Ishikawa (cell line): Measurements from ENCODE around the gene BOLA3.

Experiments
- CEBPB ChIP-seq: IDR thresholded peaks from 2 replicates; pipeline ENCODE4 v1.6.1; 2012
- CREB1 ChIP-seq: IDR thresholded peaks from 2 replicates; pipeline ENCODE4 v1.6.1; 2012; ENCODE audit warnings: low read depth
- EGR1 ChIP-seq: IDR thresholded peaks from 2 replicates; pipeline ENCODE4 v1.6.1; 2012
- EP300 ChIP-seq: IDR thresholded peaks from 2 replicates; pipeline ENCODE4 v1.6.1; 2012; ENCODE audit warnings: borderline replicate concordance
- MAX ChIP-seq: IDR thresholded peaks from 2 replicates; pipeline ENCODE4 v1.6.1; 2012
- NFIC ChIP-seq: IDR thresholded peaks from 2 replicates; pipeline ENCODE4 v1.6.1; 2012
- RAD21 ChIP-seq: IDR thresholded peaks from 2 replicates; pipeline ENCODE4 v1.6.1; 2012; ENCODE audit warnings: low read depth
- REST ChIP-seq: IDR thresholded peaks from 2 replicates; pipeline ENCODE4 v1.6.1; 2012; ENCODE audit warnings: low read depth, mild to moderate bottlenecking
- TAF1 ChIP-seq: IDR thresholded peaks from 2 replicates; pipeline ENCODE4 v1.6.1; 2012; ENCODE audit warnings: low read depth, mild to moderate bottlenecking
- TCF12 ChIP-seq: IDR thresholded peaks from 2 replicates; pipeline ENCODE4 v1.6.1; 2012; ENCODE audit warnings: low read depth
- USF1 ChIP-seq: IDR thresholded peaks from 2 replicates; pipeline ENCODE4 v1.6.1; 2012
- YY1 ChIP-seq: IDR thresholded peaks from 2 replicates; pipeline ENCODE4 v1.6.1; 2012; ENCODE audit warnings: low read depth

GRCh38 chr2:74103763-74104162 is 43.9 kb downstream of the BOLA3 start:
- TF ChIP-seq YY1 = no peak
- no peak for TF ChIP-seq EP300
- no peak for TF ChIP-seq USF1
- no peak for TF ChIP-seq NFIC
- TF ChIP-seq REST = no peak
- TF ChIP-seq EGR1 = no peak
- no peak for TF ChIP-seq RAD21
- TF ChIP-seq TAF1 = no peak
- TF ChIP-seq TCF12 = no peak
- TF ChIP-seq CREB1 = no peak
- no peak for TF ChIP-seq CEBPB
- no peak for TF ChIP-seq MAX
